Embryonic facial prominence (tissue), 1 donor: ENCODE data around the gene LMNTD2.

ENCODE experiments used
- DNase-seq: peaks from one replicate; pipeline ENCODE4 v3.0.0-alpha.2; 2016; ENCODE audit errors: extremely low spot score

LMNTD2 gene

GRCh38 chr11:514606-515005 is 45.9 kb downstream of the LMNTD2 start:
- DNase-seq: no peak

- no peak for DNase-seq
Measured at GRCh38 chr11:512761-513595, 47.6 kb downstream of the LMNTD2 start.

GRCh38 chr11:508956-509355 is 51.6 kb downstream of the LMNTD2 start:
- no peak for DNase-seq

GRCh38 chr11:507727-508515 is 52.6 kb downstream of the LMNTD2 start:
- no peak for DNase-seq

GRCh38 chr11:506995-507726 is 53.4 kb downstream of the LMNTD2 start, which contains the start of gene RNH1:
Gene RNH1, minus strand, starts transcription at chr11:507242. Its CDS starts 5,080 bp downstream, at chr11:502162.
- DNase-seq: peak; percentile 85

GRCh38 chr11:506238-506994 is 54.1 kb downstream of the LMNTD2 start:
- peak; percentile 93 for DNase-seq

GRCh38 chr11:504994-505344 is 55.6 kb downstream of the LMNTD2 start:
- DNase-seq: no peak
